ENCODE data around the gene NFATC2.

DNA sequence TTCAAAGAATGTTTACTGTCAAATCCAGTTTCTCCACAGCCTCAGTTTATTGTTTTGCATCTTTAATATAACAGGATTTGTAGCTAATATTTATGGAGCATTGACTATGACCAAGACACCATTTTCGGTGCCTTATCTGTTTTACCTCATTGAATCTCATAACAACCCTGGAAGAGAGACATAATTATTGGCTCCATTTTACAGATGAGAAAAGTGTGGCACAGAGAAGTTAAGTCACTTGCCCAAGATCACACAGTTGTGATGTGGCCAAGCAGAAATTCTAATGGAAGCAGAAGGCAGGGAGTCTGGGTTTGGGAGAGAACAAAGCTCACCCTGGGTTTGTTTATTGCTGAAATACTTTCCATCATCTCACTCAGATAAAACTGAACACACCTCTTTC, 17.5 kb upstream of the NFATC2 start:
- no peak for TF ChIP-seq POLR2AphosphoS5 (IDR thresholded peaks at IDR 0.05)
- no peak for TF ChIP-seq CTCF (IDR thresholded peaks at IDR 0.05)
